SU-DHL-6 (cell line): ENCODE data around the gene FSTL4.

Experiments
- H2AFZ ChIP-seq: fragments of 200-600 bp; sonication (generic); 2 replicates; pipeline ENCODE4 v1.6.1; 2014; ENCODE audit warnings: low read depth, mild to moderate bottlenecking, moderate library complexity, mixed read lengths, antibody characterized with exemption, low read length; ENCODE audit not compliant: severe bottlenecking
- H3F3A ChIP-seq: fragments of 200-600 bp; shearing (Covaris generic); 2 replicates; pipeline ENCODE4 v1.6.0; 2016; ENCODE audit warnings: antibody characterized with exemption, mild to moderate bottlenecking; ENCODE audit not compliant: insufficient read depth
- H3K27ac ChIP-seq: fragments of 200-600 bp; sonication (generic); 2 replicates; pipeline ENCODE4 v1.5.1; 2016; ENCODE audit warnings: low read depth, mild to moderate bottlenecking, low read length, moderate library complexity, mixed read lengths
- H3K27me3 ChIP-seq: fragments of 200-600 bp; sonication (generic), shearing (Covaris generic); 2 replicates; pipeline ENCODE4 v1.6.0; 2014; ENCODE audit warnings: mild to moderate bottlenecking, low read length
- H3K36me3 ChIP-seq: fragments of 200-600 bp; sonication (generic); 2 replicates; pipeline ENCODE4 v1.6.1; 2014; ENCODE audit warnings: mild to moderate bottlenecking, low read length, mixed read lengths
- H3K4me2 ChIP-seq: fragments of 300-600, 200-600 bp; shearing (Covaris generic), sonication (generic); 2 replicates; pipeline ENCODE4 v1.6.0; 2014; ENCODE audit warnings: low read length, low read depth, mild to moderate bottlenecking; ENCODE audit not compliant: poor library complexity, severe bottlenecking
- H3K4me3 ChIP-seq: fragments of 200-600 bp; sonication (generic); 2 replicates; pipeline ENCODE4 v1.5.1; 2014; ENCODE audit warnings: antibody characterized with exemption, low read length, mild to moderate bottlenecking, mixed read lengths; ENCODE audit not compliant: insufficient read depth, poor library complexity, severe bottlenecking
- H3K79me2 ChIP-seq: fragments of 200-600 bp; sonication (generic); 2 replicates; pipeline ENCODE4 v1.6.1; 2014; ENCODE audit warnings: mild to moderate bottlenecking, low read length, moderate library complexity; ENCODE audit not compliant: insufficient read depth
- H3K9ac ChIP-seq: fragments of 200-600 bp; sonication (generic); 2 replicates; pipeline ENCODE4 v1.7.0; 2014; ENCODE audit warnings: mild to moderate bottlenecking, low read length
- H3K9me2 ChIP-seq: fragments of 200-600 bp; sonication (generic); replicated peaks from 2 replicates; pipeline ENCODE4 v1.6.1; 2014; ENCODE audit warnings: low read length; ENCODE audit not compliant: insufficient read depth
- H3K9me3 ChIP-seq: fragments of 200-600 bp; sonication (generic); 2 replicates; pipeline ENCODE4 v1.6.1; 2014; ENCODE audit warnings: low read length, mixed read lengths; ENCODE audit not compliant: insufficient read depth
- H4K20me1 ChIP-seq: fragments of 200-600 bp; sonication (generic); 2 replicates; pipeline ENCODE4 v1.6.1; 2014; ENCODE audit warnings: low read depth, mild to moderate bottlenecking, antibody characterized with exemption, low read length, moderate library complexity, mixed read lengths
- CTCF ChIP-seq: fragments of 200-600 bp; sonication (generic); IDR thresholded peaks from one replicate; pipeline ENCODE4 v1.5.1; 2017; ENCODE audit warnings: antibody characterized with exemption, mild to moderate bottlenecking, low read length, moderate library complexity; ENCODE audit not compliant: insufficient read depth, poor library complexity, severe bottlenecking
- EZH2phosphoT487 ChIP-seq: fragments of 200-600 bp; sonication (generic), shearing (Covaris generic); conservative IDR thresholded peaks from 2 replicates; pipeline ENCODE4 v1.6.1; 2018; ENCODE audit warnings: mild to moderate bottlenecking, antibody characterized with exemption, low read length, moderate library complexity, mixed read lengths

The FSTL4 gene

GRCh38 chr5:133367984-133368383, 244.4 kb downstream of the FSTL4 start:
- Histone ChIP-seq H4K20me1 (no peaks in the 10 kb centered on the region), H2AFZ (no peak overlapping the region), H3K4me2 (no peak overlapping the region), H3K36me3 (no peaks in the 10 kb centered on the region), H3K9me2 (no peaks in the 10 kb centered on the region), H3K9me3 (no peaks in the 10 kb centered on the region), H3K27ac (no peak overlapping the region), H3K9ac (no peak overlapping the region), H3K27me3 (no peaks in the 10 kb centered on the region), H3K4me3 (no peak overlapping the region), H3K79me2 (no peaks in the 10 kb centered on the region), H3F3A (no peaks in the 10 kb centered on the region)
- TF ChIP-seq EZH2phosphoT487 (no peak), CTCF (no peak)

- Histone ChIP-seq H2AFZ (no peak overlapping the region), H3K36me3 (no peaks in the 10 kb centered on the region), H3K9me2 (no peaks in the 10 kb centered on the region), H3K9ac (no peak overlapping the region), H3K4me2 (no peak overlapping the region), H3K27me3 (no peaks in the 10 kb centered on the region), H4K20me1 (no peaks in the 10 kb centered on the region), H3K27ac (no peak overlapping the region), H3K79me2 (no peaks in the 10 kb centered on the region), H3K4me3 (no peak overlapping the region), H3F3A (no peaks in the 10 kb centered on the region), H3K9me3 (no peaks in the 10 kb centered on the region)
- TF ChIP-seq EZH2phosphoT487 = no peak
- no peak for TF ChIP-seq CTCF
Measured at GRCh38 chr5:133367071-133367786, 245.1 kb downstream of the FSTL4 start.

GRCh38 chr5:133366438-133366837, 245.9 kb downstream of the FSTL4 start:
- Histone ChIP-seq H3F3A (no peaks in the 10 kb centered on the region), H3K27ac (no peak overlapping the region), H2AFZ (no peak overlapping the region), H3K9ac (no peak overlapping the region), H3K9me3 (no peaks in the 10 kb centered on the region), H3K79me2 (no peaks in the 10 kb centered on the region), H3K36me3 (no peaks in the 10 kb centered on the region), H3K27me3 (no peaks in the 10 kb centered on the region), H3K4me2 (no peak overlapping the region), H4K20me1 (no peaks in the 10 kb centered on the region), H3K4me3 (no peak overlapping the region), H3K9me2 (no peaks in the 10 kb centered on the region)
- TF ChIP-seq CTCF (no peak), EZH2phosphoT487 (no peak)
